GM12891 (cell line): Measurements from ENCODE around the gene CA4.

Experiments used
- DNase-seq: peaks from one replicate; pipeline ENCODE4 v3.0.0; 2011; ENCODE audit warnings: low spot score; ENCODE audit not compliant: insufficient read length
- FAIRE-seq: peaks from 2 replicates; lab custom pipeline; 2011; peaks lifted over from hg19 to GRCh38; lab: Jason Lieb, UNC
- PAX5 ChIP-seq: IDR thresholded peaks from 2 replicates; pipeline ENCODE4 v1.6.1; 2011; ENCODE audit warnings: low read length, moderate library complexity, mild to moderate bottlenecking; ENCODE audit not compliant: insufficient read depth, severe bottlenecking
- POLR2A ChIP-seq: IDR thresholded peaks from 2 replicates; pipeline ENCODE4 v1.6.1; 2011; ENCODE audit warnings: low read depth, low read length, control low read depth
- POLR2AphosphoS5 ChIP-seq: IDR thresholded peaks from 2 replicates; pipeline ENCODE4 v1.6.1; 2011; ENCODE audit warnings: low read depth, low read length, control low read depth
- POU2F2 ChIP-seq: IDR thresholded peaks from 2 replicates; pipeline ENCODE4 v1.6.1; 2011; ENCODE audit warnings: low read depth, mild to moderate bottlenecking, control low read depth, low read length, moderate library complexity
- SPI1 ChIP-seq: IDR thresholded peaks from 2 replicates; pipeline ENCODE4 v1.6.1; 2011; ENCODE audit warnings: low read depth, low read length, control low read depth
- TAF1 ChIP-seq: IDR thresholded peaks from 2 replicates; pipeline ENCODE4 v1.6.1; 2011; ENCODE audit warnings: low read depth, low read length, control low read depth

The CA4 gene

GRCh38 chr17:60145006-60145935 is 4.5 kb upstream of the CA4 start:
- DNase-seq, result no peak
- FAIRE-seq, result no peak
- no peak for TF ChIP-seq POLR2A
- no peak for TF ChIP-seq PAX5
- no peak for TF ChIP-seq POLR2AphosphoS5
- TF ChIP-seq POU2F2, result no peak
- no peak for TF ChIP-seq SPI1
- TF ChIP-seq TAF1, result no peak

GRCh38 chr17:60146206-60146605 is 3.6 kb upstream of the CA4 start:
- TF ChIP-seq POU2F2, result no peak
- FAIRE-seq (no peak), DNase-seq (no peak)

DNA sequence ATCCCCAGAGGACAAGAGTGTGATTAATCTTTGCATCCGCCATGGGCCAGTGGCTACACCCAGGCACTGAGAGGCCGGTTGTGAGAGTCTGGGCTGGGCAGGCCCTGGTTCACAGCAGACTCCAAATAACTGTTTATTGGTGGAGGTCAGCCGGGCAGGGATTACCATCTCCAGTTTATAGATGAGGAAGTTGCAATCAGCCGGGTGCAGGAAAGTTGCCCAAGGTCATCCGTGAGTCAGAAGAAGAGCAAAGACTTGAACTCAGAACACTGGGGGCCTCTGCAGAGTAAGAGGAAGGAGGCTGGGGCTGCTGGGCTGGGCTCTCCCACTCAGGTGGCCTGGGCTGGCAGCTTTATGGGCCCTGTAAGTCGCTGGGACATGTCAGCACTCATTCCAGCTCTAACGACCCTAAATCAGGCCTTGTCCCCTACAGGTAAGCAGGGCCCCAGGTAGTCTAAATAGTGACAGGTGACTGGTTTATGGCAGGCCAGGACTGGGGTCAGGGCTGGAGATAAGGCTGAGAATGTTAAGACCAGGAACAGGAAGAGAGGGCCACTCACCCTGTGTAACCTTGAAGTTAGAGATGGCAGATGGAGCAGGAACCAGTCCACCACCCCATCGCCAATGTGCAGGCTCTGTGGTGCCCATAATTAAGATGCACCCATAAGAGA is 2.1 kb upstream of the CA4 start:
- TF ChIP-seq POU2F2, result no peak
- no peak for TF ChIP-seq POLR2A
- TF ChIP-seq TAF1, result no peak
- no peak for TF ChIP-seq POLR2AphosphoS5
- no peak for TF ChIP-seq PAX5
- no peak for TF ChIP-seq SPI1
- no peak for DNase-seq
- no peak for FAIRE-seq

DNA sequence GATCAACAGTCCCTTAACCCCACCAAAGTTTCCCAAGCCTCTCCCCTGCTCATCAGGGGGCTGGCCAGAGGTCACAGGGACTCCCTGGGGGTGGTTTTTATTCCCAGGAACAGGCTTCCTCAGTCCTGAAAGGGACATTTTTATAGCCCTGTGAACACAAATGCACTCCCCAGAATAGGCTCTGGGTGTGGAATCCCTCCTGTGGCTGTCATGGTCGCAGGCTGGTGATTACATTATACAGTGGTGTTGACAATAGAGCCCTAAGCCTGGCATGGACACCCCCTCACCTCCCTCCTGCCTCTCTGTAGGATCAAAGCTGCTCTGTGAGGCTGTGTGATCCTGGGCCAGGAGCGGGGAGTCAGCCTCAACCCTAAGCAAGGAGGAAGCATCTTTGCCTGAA is 1.4 kb upstream of the CA4 start:
- FAIRE-seq (no peak), DNase-seq (no peak)
- TF ChIP-seq SPI1, result no peak
- TF ChIP-seq POLR2A, result no peak
- no peak for TF ChIP-seq TAF1
- TF ChIP-seq PAX5, result no peak
- TF ChIP-seq POU2F2, result no peak
- TF ChIP-seq POLR2AphosphoS5, result no peak

GRCh38 chr17:60151355-60151754 is 1.6 kb downstream of the CA4 start:
- DNase-seq (no peak), FAIRE-seq (peak; percentile 16)
- TF ChIP-seq PAX5 (no peak), TAF1 (no peak)

- no peak for TF ChIP-seq POLR2A
- no peak for TF ChIP-seq SPI1
- no peak for TF ChIP-seq PAX5
- TF ChIP-seq TAF1, result no peak
- TF ChIP-seq POU2F2, result no peak
- TF ChIP-seq POLR2AphosphoS5, result no peak
- DNase-seq, result no peak
- no peak for FAIRE-seq
Observed at GRCh38 chr17:60153606-60154390, 4.0 kb downstream of the CA4 start.

DNA sequence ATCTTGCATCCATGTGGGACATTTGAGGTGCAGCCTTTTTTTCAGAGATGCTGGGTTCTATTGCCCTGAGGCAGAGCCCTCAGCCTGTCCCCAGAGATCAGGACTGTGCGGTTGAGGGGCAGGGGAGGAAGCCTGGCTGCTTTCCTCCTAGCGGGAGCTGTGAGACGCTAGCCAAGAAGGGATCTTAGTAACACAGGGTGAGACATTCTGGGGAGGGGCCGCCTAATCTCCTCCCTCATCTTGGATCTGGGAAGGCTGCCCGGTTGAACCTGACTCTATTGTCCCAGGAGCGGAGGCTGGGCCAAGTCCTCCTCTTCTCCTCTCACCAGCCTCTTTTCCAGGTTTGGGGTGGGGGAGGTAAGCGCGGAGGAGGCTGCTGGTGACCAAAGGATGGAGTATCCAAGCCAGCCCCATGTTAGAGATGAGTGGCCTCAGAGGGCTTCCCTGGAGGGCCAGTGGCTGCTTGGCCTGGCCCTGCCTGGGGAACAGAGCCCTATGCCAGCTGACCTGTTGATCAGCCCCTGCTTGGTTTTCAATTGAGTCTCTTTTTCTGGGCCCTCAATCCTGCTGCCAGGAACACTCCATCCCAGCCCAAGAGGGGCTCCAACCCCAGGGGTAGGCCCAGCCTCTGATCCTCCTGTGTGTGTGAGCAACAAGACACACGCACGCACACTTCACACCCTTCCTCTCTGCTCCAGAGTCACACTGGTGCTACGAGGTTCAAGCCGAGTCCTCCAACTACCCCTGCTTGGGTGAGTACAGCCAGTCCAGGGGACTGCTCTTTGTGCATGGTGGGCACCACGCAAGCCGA is 5.0 kb downstream of the CA4 start:
- DNase-seq, result no peak
- FAIRE-seq, result no peak
- TF ChIP-seq POLR2A (no peak), SPI1 (no peak), POLR2AphosphoS5 (no peak), POU2F2 (no peak), TAF1 (no peak), PAX5 (no peak)

DNA sequence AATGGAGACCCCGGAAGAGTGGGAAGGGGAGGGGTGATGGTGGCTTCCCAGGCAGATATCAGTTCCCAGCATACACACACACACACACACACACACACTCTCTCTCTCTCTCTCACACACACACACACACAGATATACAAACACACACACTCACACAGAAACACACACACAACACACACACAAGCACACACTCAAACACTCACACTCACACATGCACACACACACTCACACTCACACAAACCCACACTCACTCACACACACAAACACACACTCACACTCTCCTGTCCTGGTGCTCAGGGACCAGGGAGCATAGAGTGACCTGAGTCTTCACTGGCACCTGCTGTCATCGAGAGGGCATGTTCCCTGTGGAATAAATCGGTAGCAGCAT is 5.6 kb downstream of the CA4 start:
- FAIRE-seq (no peak), DNase-seq (no peak)
- TF ChIP-seq PAX5 (no peak), SPI1 (no peak), POLR2AphosphoS5 (no peak), TAF1 (no peak), POLR2A (no peak), POU2F2 (no peak)

DNA sequence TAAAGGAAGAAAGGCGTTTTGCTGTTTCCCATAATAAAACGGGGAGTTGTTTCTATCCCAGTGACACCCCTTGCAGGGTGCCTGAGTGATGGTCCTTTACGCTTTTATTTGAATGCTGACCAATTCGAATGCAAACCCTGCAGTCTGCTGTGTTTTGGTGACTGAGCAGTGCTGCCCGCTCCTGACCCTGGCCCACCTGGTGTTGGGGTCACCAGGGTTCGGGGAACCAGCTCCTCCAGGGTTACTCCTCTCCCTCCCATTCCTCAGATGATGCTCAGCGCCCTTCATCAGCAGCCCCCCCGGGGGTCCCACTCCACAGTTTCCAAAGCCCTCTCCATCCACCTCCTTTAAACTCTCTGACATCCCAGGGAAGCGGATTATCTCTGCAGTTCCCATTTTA is 6.0 kb downstream of the CA4 start:
- FAIRE-seq, result no peak
- TF ChIP-seq POLR2A (no peak), POLR2AphosphoS5 (no peak), SPI1 (no peak), POU2F2 (no peak), PAX5 (no peak), TAF1 (no peak)
- DNase-seq, result no peak
